Kidney glomerular epithelial cell (primary cell): Measurements from ENCODE around the gene RPTOR.

ENCODE experiments used
- DNase-seq: peaks from one replicate; lab custom pipeline; 2025; lab: John Stamatoyannopoulos, UW

RPTOR gene

DNA sequence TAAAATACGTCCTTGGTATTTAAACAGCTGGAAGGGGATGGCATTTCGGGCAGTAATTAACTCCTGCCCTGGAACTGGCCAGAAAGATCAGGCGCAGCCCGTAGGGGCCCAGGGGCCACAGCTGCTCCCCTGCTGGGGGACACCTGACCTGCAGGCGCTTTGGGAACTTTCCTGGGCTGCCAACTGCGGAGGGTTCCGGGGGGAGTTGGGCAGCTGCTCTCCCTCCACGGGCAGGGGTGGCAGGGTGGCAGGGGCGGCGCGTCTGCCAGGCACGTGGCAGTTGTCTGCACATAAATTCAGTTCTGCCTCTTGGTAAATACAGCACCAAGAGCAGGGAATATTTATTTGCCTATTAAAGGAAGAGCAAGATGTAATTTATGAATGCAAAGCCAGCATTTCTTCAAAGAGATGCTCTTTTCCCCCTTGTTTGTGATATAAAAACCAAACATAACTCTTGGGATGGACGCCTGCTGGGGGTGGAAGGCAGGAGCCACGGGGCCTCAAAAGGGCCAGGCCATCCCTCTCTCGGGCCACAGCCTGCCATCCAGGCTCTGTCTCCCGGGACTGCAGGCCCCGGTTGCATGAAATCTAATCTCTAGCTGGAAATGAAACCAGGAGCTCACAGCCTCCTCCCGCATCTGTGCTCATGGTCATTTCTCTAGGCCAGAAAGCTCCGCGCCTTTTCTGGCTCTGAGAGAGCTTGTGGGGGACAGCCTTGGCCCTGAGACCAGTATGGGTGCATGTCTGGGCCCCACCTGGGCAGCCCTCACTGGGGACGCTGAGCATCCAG is 417.1 kb downstream of the RPTOR start:
- no peak for DNase-seq

DNA sequence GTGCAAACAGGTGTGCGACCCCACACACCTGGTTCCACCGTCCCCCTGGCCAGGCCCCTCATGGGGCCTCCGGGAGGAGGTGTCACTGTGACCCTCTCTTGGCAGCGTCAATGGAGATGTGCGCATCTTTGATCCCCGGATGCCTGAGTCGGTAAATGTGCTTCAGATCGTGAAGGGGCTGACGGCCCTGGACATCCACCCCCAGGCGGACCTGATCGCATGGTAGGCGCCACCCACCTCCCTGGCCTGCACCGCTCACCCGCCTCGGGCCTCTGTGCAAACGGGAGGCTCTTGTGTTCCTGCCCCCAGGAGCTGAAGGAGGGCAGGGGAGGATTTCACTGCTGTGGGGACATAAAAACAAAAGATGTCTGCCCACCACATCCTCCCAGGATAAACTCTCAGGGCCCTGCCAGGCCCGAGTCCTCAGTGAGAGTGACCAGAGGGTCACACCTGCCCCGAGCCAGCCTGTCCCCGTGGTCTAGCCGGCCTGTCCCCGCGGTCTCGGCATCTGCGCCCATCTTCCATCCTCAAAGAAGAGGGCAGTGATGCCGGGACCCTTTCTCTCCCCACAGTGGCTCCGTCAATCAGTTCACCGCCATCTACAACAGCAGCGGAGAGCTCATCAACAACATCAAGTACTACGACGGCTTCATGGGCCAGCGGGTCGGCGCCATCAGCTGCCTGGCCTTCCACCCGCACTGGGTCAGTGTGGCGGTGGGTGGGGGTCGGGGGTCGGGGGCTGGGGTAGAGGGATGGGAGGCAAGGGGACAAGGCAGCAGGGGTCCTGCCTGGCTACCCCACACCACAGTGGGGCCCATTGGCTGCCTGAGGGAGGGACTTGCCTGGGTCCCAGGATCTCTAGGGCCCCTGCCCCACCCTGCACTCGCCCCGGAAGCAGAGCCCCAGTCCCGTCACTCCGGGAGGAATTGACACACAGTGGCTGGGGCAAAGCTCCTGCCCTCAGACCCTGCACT is 418.0 kb downstream of the RPTOR start:
- no peak for DNase-seq

DNA sequence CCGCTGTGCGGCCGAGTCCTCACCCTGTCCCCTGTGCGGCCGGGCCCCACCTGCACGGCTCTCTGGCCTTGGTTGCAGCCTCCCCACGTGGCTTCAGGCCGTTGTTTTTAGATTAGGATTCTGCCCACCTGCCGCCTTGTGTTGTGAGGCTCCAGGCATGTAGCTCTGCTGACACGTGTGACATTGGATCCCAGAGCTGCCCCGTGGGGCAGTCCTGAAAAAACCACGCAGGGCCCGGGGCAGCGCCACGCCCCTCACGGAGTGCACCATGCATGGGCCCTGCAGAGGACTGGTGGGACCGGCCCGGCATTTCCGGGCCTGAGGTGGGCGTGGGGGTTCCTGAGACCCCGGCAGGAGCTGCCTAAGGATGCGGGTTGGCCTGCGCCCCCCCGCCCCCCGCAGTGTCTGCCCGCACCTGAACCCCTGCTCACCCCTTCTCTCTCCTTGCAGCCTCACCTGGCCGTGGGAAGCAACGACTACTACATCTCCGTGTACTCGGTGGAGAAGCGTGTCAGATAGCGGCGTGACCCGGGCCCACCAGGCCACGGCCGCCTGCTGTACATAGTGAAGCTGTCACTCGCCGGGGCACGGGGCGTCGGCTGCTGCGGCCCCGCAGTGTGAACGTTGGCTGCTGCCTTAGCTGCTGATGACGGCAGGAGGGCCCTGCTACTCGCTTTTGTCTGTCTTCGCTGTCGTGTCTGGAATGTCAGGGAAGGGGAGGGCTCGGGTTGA is 419.3 kb downstream of the RPTOR start:
- DNase-seq = no peak

DNA sequence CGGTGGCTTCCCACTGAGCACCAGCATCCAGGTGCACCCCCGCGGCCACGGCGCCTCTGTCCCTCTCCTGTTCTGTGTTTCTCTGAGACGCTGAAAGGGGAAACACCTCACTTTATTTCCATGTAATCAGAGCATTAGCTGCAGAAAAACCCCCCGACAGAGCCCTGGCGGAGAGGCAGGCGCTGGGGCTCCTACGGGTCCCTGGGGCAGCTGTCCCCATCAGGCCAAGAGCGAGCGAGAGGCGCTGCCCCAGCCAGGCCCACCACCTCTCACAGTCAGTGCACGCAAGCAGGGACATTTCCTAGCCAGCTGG is 419.9 kb downstream of the RPTOR start:
- no peak for DNase-seq

DNA sequence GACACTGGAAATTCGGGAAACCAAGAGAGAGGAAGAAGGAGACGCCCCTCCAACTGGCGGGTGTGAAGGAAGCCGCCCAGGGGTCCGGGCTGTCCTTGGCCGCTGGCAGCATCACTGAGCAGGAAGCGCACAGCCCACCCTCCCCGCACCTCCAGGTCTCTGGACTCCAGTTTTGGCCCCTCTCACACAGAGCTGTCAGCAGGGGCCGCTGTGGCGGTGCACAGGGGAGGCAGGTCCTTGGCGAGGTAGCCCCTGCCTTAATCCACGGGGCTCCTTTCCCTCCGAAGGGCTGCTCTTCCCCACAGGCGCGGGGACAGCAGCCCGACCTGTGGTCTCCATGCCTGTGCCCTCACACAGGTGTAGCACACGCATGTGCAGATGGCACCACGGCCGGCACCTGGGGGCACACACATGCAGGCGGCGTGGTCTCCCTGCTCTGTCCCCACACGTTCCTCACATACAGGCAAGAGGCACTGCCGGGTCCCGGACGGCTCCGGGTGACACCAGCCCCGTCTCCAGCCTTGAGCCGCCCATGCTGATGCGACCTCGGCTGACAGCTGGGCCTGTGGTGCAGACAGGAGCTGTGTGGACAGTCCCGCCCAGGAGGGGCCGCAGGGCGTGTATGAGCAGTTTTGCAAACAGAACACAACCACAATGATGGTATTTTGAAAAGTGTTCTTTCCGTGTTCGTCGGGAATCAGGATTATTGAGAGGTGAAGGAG is 420.4 kb downstream of the RPTOR start:
- no peak for DNase-seq

DNA sequence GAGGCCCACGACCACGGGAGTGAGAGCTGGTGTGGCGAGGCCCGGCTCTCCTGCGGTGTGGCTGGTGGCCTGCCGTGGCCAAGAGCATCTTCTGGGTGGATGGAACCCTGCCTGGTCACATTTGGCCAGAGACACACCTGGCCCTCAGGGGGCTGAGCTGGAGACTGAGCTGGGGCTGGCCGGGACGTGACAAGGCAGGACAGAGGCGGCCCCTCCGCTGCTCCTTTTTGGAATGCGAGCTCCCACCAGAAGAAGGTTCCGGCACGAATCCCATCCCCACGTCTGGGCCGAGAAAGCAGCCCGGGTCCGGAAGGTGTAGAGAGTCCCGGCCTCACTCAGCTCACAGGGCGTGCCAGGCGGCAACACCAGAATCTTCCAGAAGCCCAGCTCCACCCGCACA is 421.0 kb downstream of the RPTOR start:
- no peak for DNase-seq

DNA sequence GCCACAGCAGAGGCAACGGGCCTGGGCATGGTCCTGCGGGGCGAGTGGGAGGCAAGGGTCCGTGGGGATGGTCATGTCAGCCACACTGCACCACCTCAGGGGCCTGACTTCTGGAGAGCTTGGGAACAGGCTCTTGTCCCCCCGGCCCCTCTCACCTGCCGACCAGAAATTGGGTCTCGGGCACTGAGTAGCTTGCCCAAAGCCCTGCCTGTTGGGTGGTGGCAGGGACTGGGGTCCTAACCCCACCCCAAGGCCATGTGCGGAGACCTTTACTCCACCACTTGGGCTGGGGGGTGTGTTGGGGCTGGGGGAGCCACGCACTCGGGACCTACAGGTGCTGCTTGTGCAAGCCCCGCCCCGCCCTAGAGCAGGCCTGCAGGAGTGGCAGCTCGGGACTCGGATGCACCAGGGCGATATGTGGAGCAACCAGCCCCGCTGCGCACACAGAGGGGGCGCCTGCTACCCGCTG is 422.8 kb downstream of the RPTOR start:
- no peak for DNase-seq

DNA sequence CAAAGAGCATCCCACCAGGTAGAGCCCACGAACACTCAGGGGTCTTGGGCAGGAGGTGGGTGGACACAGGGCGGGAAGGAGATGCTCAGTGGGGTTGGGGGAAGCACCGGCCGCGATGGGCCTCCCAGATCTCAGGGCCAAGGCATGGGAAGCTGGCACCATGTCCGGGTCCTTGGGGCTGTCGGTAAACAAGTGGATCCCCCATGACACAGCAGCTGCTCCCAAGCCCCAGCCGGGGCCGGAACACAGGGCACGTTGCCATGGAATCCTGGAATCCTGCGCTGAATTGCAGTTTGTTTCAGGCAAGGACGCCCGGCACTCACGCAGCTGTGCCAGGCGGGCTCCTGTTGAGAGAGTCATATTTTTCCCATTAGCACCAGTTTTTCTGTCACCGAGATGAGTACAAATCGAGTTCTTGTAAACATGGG is 424.0 kb downstream of the RPTOR start:
- no peak for DNase-seq

DNA sequence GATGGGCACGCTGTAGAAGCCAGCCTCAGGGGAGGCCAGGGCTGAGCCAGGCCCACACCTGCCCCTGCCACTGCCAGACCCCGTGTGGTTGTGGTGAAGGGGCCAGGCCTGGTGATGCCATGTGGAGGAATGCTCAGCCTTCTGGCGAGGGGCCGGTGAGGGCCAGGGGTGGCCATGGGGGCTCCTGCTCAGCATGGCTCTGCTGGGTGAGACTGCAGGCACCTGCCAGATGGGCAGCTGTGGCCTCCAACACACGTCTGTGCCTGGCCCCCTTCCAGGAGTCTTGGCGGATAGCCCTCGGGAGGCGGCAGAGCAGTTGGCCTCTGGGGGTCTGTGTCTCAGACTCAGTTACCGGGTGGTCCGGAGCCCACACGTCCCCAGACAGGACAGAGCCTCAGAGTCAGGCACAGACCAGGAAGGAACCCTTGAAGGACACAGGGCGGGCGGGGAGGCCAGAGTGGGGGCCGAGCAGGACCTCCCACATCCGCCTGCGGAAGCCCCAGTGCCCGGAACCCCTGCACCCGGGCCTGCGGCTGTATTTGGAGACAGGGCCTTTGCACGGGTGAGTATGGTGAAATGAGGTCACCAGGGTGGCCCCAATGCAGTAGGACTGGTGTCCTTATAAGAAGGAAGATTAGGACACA is 424.5 kb downstream of the RPTOR start:
- no peak for DNase-seq

DNA sequence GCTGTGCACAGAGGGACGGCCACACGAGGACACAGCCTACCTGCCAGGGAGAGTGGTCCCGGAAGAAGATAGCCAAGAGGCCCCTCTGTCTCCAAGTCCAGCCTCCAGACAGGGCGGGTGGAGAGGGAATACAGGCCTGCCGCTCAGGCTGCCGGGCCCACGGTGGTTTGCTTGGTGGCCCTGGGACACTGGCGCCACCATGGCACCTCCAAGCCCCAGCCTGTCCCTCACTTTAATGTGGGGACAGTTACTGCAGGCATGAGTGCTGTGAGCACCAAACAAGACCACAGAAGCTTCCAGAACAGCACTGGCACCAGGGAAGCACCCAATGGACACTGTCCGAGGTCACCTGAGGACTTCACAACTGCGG is 425.0 kb downstream of the RPTOR start:
- DNase-seq = no peak

DNA sequence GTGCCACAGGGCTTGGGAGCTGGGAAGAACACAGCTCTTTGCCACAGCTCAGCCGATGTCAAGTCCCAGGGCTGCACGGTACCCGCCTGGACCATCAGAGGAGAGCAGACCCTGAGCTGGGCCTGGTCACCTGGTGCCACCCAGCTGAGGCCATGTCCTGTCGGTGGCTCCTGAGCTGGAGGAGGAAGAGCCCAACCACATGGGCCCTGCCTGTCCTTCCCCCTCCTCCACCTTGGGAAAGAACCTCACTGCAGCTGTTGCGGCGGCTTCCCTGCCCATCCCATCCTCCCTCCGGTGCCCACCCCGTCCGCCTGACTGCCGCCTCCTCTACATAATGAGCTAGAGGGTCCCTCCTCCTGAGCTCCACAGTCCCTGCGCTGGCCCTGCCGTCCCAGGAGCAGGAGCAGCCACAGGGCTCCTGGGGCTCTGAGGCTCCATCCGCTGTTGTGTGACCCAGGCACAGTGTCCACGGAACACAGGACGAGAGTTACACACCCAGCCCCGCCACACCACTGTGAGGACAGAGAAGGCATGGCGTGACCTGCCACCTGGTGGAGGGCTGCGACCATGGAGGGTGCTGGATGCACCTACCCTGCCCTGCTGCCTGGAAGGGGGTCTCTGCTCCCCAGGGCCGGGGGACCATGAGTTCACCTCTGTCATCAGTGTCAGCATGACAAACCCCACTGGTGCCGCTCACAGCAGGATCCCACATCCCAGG is 425.6 kb downstream of the RPTOR start:
- DNase-seq = no peak

DNA sequence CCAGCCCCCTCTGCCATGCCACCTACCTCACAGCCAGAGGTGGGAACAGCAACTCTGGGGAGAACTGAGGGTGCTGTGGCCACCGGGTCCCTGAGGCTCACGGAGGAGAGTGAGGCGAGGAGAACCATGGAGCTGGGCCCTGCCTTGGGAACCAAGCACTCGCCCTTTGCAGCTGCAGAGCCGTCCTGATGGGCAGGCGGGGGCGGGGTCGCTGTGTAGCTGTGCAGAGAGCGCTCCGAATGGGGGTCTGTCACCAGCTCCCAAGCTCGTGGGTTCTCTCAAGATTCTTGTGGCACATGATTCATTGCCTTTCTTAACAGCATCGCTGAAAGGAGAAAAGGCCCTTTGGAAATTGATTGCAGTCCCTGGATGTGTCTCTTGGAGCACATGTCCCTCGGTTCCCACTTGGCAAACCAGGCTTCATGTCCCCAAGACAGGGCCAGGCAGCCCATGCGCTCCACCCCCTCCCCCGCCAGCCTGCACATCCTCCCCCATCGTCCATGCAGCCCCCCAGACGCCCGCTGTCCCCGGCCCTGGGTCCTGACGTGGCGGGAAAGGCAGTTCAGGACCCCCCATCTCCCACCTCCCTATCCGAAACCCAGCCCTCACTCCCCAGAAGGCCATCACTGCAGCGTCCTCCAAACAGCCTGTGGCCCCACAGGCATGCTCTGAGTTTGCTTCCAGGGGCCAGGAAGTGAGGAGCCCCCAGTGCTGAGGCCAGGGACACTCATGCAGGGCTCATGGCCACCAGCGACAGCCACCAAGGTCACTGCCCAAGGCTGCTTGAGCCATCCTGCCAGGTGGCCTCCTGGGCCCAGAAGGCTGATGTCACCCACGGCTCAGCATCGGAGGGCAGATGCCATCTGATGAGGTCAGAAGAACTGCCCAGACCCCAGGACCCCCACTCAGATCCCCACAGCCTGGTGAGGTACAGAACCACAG is 426.4 kb downstream of the RPTOR start:
- DNase-seq = no peak

DNA sequence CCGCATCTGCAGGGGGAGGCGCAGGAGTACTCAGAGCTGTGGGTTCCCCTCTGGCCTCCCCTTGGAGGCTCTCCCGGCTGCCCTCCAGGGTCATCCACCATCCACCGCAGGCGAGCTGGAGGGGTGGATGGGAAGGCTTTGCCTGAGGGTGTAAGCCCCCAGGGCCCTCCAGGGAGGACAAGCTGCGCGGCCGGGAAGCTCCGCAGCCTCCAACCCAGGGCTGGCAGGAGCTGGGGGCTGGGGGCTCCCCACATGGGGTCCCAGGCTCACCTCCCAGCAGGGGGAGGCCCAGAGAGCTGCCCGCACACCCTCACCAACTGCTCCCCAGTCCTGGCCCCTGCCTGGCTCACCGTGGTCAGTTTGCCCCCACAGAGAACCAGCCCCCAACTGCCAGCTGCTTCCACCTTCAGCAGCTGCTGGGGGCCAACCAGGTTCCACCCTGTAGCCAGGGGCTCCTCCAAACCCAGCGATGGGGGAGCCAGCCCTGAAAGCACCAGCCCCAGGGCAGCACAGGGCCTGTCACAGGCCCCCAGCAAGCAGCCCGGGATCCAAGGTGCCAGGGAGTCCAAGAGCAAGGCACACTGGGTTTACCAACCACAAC is 427.2 kb downstream of the RPTOR start:
- no peak for DNase-seq

DNA sequence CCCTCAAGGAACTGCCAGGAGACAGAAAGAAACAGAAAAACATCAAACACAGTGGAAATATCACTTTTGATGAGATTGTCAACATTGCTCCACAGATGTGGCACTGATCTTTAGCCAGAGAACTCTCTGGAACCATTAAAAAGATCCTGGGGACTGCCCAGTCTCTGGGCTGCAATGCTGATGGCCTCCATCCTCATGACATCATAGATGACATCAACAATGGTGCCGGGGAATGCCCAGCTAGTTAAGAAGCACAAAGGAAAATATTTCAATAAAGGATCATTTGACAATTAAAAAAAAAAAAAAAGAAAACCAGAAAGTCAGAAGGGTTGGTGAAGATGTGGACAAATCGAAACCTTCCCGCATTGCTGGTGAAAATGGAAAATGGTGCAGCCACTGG is 432.1 kb downstream of the RPTOR start:
- DNase-seq = no peak

DNA sequence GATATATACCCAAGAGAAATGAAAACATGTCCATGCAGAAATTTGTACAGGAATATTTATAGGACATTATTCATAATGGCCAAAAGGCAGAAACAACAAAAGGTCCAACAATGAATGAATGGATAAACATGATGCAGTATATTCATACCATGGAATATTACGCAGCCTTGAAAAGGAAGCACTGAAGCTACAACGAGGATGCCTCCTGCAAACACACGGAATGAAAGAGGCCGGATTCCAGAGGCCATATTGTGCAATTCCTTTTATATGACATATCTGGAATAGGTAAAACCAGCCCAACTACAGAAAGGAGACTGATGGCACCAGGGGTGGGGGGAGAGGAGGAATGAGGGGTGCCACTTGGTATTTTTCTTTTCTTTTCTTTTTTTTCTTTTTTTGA is 432.5 kb downstream of the RPTOR start:
- DNase-seq = no peak

DNA sequence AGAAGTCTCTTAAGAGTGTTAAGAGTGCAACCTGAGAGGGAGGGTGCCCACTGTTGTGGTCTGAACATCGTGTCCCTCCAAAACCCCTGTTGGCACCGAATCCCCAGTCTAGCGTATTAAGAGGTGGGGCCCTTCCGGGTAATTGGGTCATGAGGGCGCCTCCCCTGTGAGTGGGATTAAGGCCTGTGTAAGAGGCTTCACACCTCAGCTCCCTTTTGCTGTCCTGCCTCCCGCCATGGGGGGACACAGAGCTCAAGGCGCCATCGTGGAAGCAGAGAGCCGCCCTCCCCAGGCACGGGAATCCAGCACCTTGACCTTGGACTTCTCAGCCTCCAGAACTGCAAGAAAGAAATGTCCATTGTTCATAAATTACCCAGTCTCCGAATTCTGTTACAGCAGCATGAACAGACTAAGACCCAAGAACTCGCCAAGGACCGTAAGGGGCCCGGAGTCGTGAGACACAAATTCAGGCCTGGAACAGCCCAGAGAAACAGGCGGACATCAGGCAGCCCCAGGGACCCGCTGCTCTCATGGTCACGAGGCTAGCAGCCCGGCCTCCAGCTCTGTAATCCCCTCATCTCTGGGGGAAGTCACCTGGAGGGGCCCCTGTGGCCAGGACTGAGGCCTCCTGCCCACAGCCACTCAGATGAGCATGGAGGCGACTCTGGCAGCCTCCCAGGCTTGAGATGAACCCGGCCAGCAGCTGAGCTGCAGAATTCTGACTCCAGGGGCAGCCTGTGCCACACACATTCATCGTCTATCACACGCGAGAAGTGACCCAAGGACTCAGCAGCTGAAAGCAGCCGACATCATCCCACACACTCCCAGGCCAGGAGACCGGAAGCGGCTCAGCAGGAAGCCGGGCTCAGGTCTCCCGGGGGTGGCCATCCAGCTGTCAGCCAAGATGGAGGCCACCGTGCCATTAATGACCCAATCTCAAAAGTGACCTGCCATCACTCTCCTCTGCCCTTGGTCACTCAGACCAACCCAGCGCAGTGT is 434.2 kb downstream of the RPTOR start:
- DNase-seq = no peak

DNA sequence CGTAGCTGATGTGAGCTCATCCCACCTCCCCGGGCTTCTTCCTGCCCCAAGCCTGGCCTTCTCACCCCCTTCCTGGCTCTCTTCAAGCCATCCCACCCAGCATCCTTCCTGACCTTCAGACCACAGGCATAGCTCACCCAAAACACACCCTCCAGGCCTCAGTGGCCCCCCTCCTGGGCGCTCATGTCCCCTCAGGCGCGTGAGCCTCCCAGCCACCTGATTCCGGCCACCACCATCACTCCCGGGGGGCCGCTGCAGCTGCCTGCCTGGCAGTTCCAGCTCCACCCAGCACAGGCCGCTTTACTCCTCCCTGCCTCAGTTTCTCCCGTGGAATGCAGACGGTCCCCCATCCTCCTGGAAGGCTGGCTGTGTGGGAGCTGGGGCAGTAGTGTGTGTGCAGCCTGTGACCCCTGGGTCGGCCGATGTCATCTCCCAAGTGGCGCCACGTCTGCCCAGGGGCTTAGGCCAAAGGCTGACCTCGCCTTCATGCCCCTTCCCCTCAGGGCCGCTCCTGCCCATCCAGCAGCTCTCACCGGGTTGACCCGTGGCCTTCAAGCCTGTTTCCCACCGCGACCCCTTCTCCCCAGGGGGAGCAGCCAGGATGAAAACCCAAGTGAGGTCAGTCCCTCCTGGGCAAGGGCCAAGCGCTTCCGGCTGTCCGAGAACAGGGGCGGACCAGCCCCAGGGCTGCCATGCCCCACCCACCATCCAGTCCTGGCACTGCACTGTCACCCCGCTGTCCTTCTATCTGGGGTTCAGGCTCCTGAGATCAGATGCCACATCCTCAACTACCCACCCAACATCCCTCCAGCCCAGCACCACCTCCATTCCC is 435.1 kb downstream of the RPTOR start:
- DNase-seq = no peak
